Measurements from ENCODE around the gene NAA20.
A peak's percentile ranks its signal among the peaks of the same experiment; 100 is the strongest.

Gene NAA20

GRCh38 chr20:20017001-20017843, at the start of gene NAA20:
Gene NAA20 (plus strand): TSS chr20:20017362. CDS start chr20:20017397, 35 bp downstream.
- DNase-seq: peak; percentile 89

GRCh38 chr20:19967445-19967844, 49.7 kb upstream of the NAA20 start:
- no peak for DNase-seq

- DNase-seq: no peak
Observed at GRCh38 chr20:19968028-19968427, 49.1 kb upstream of the NAA20 start.

GRCh38 chr20:19968466-19969073, 48.6 kb upstream of the NAA20 start:
- no peak for DNase-seq

GRCh38 chr20:19969106-19969505, 48.1 kb upstream of the NAA20 start:
- no peak for DNase-seq

GRCh38 chr20:19969507-19970255, 47.5 kb upstream of the NAA20 start:
- no peak for DNase-seq

GRCh38 chr20:19970256-19970765, 46.9 kb upstream of the NAA20 start:
- DNase-seq: no peak

GRCh38 chr20:19971116-19971515, 46.0 kb upstream of the NAA20 start:
- no peak for DNase-seq

GRCh38 chr20:19973961-19974629, 43.1 kb upstream of the NAA20 start:
- DNase-seq: no peak

GRCh38 chr20:19974630-19975435, 42.3 kb upstream of the NAA20 start:
- DNase-seq: no peak

- no peak for DNase-seq
Observed at GRCh38 chr20:19975436-19975799, 41.7 kb upstream of the NAA20 start.

GRCh38 chr20:19975901-19976300, 41.3 kb upstream of the NAA20 start:
- DNase-seq: no peak

- no peak for DNase-seq
Observed at GRCh38 chr20:19976595-19977372, 40.4 kb upstream of the NAA20 start.

- DNase-seq: no peak
Observed at GRCh38 chr20:19977373-19977770, 39.8 kb upstream of the NAA20 start.

- no peak for DNase-seq
Observed at GRCh38 chr20:19978511-19979210, 38.5 kb upstream of the NAA20 start.

GRCh38 chr20:19981031-19981451, 36.1 kb upstream of the NAA20 start:
- DNase-seq: no peak

GRCh38 chr20:19986419-19986818, 30.7 kb upstream of the NAA20 start:
- DNase-seq: no peak

- DNase-seq: no peak
Observed at GRCh38 chr20:19987046-19987445, 30.1 kb upstream of the NAA20 start.

GRCh38 chr20:19990850-19991249, 26.3 kb upstream of the NAA20 start:
- DNase-seq: no peak

GRCh38 chr20:19991308-19991707, 25.9 kb upstream of the NAA20 start:
- no peak for DNase-seq

- DNase-seq: no peak
Observed at GRCh38 chr20:19991854-19992253, 25.3 kb upstream of the NAA20 start.

All from NCI-H1436 (cell line).